MCF 10A (cell line): Measurements from ENCODE around the gene C9orf40. TPM values are rescaled to one million over a fixed set of nuclear protein-coding genes. Genes with fewer than 3 reads are reported as not detected.

Experiments
- Bru-seq: library from RNA; stranded (reverse); fragments of 400-500 nt; gene quantifications from one replicate; lab custom pipeline; 2021; lab: Mats Ljungman, UMichigan
- BruChase-seq, 2 experiments: library from RNA; stranded (reverse); fragments of 400-500 nt; gene quantifications; one replicate each; lab custom pipeline; 2021; lab: Mats Ljungman, UMichigan
- BruUV-seq: library from RNA; stranded (reverse); fragments of 400-500 nt; replicated peaks from 2 replicates; lab custom pipeline; 2021; lab: Mats Ljungman, UMichigan
- CTCF ChIA-PET: fragments of 300-600 bp; sonication (Branson Sonifier 250); formaldehyde crosslinking; extraction: SDS; loops from one replicate; lab custom pipeline; 2021; ENCODE audit warnings: antibody characterized with exemption, inconsistent platforms; lab: Yijun Ruan, JAX
- POLR2A ChIA-PET: fragments of 300-600, 350-650 bp; sonication (Branson Sonifier 250); formaldehyde crosslinking; extraction: SDS; loops from one replicate; lab custom pipeline; 2020; ENCODE audit warnings: antibody characterized with exemption, inconsistent platforms; lab: Yijun Ruan, JAX
- DNase-seq: peaks from one replicate; pipeline ENCODE4 v3.0.0-alpha.2; 2018; ENCODE audit not compliant: unreplicated experiment
- H3K27ac Mint-ChIP-seq: one replicate; pipeline ENCODE4 v1.8.0; 2022; ENCODE audit warnings: mild to moderate bottlenecking, low read depth, mixed read lengths; ENCODE audit not compliant: unreplicated experiment
- H3K27me3 Mint-ChIP-seq: one replicate; pipeline ENCODE4 v1.8.0; 2022; ENCODE audit warnings: mixed read lengths; ENCODE audit not compliant: insufficient read depth, unreplicated experiment
- H3K36me3 Mint-ChIP-seq: one replicate; pipeline ENCODE4 v1.8.0; 2022; ENCODE audit warnings: mild to moderate bottlenecking, moderate library complexity, mixed read lengths; ENCODE audit not compliant: insufficient read depth, unreplicated experiment
- H3K4me1 Mint-ChIP-seq: one replicate; pipeline ENCODE4 v1.8.0; 2022; ENCODE audit warnings: mixed read lengths; ENCODE audit not compliant: insufficient read depth, unreplicated experiment
- H3K4me3 Mint-ChIP-seq: one replicate; pipeline ENCODE4 v1.8.0; 2022; ENCODE audit warnings: mild to moderate bottlenecking, moderate library complexity, mixed read lengths; ENCODE audit not compliant: unreplicated experiment
- H3K9me3 Mint-ChIP-seq: one replicate; pipeline ENCODE4 v1.8.0; 2022; ENCODE audit warnings: mixed read lengths; ENCODE audit not compliant: unreplicated experiment
- intact Hi-C: fragments of 100-400 bp; cut with micrococcal nuclease; formaldehyde crosslinking; loops from 2 replicates; pipeline ENCODE4 v1.14.1; 2022
- long read RNA-seq: library from polyadenylated mRNA; stranded (forward); transcript quantifications from one replicate; pipeline ENCODE4 v2.0.0, GENCODE V29; 2022
- total RNA-seq: library from RNA; stranded (reverse); gene quantifications from 2 replicates; pipeline ENCODE4 v1.2.3, GENCODE V29; 2022
- TF ChIP-seq, protein P1 (sequence below): fragments of 200-600 bp; IDR thresholded peaks from one replicate; pipeline ENCODE4 v1.8.0; 2022; ENCODE audit warnings: antibody characterized with exemption, mild to moderate bottlenecking; ENCODE audit not compliant: unreplicated experiment

The C9orf40 gene
- total RNA-seq (5.6 and 5.8 TPM in 2 replicates), Bru-seq, nascent RNA (percentile 66 among the genes with signal in this experiment), BruChase-seq, experiment 1, labeled RNA remaining after a 6-hour chase (percentile 66 among the genes with signal in this experiment), BruChase-seq, experiment 2, labeled RNA remaining after a 2-hour chase (percentile 73 among the genes with signal in this experiment)
- long read RNA-seq, transcript C9orf40-201 (2 exons, 2,327 nt), result major isoform, 33 of 33 reads
- long read RNA-seq, partial matches to known transcripts, result 0 of 33 reads
- long read RNA-seq, other reads (novel, unspliced or antisense), result 0 of 33 reads

GRCh38 chr9:74952201-74953151, at the start of gene C9orf40:
Gene C9orf40, minus strand, starts transcription at chr9:74952912. Its CDS starts 301 bp downstream, at chr9:74952611.
- Mint-ChIP-seq H3K4me3 (peak within 1 kb of the TSS; percentile 88), H3K27me3 (no peaks in the 10 kb centered on the region), H3K27ac (peak within 1 kb of the TSS; percentile 92), H3K4me1 (peaks cover 9% of the 10 kb centered on the region), H3K36me3 (peaks cover 4% of the 10 kb centered on the region), H3K9me3 (no peaks in the 10 kb centered on the region)
- DNase-seq, result peak; percentile 82
- ChIA-PET POLR2A (interaction anchor here (0.6 to 2.6 kb wide), 7 partner anchors 28 to 135 kb away, joined by 3 to 17 read pairs (median 3); partner anchors contain the start of genes CARNMT1, NMRK1, OSTF1 and TRPM6), CTCF (interaction anchor here (0.6 to 8.3 kb wide), 56 partner anchors 10 to 773 kb away, joined by 3 to 170 read pairs (median 4); partner anchors contain the start of gene TRPM6)
- intact Hi-C loops, result loop anchor here (2.0 to 5.0 kb wide), 4 partner anchors 50 to 176 kb away; partner anchors contain the start of gene CARNMT1
- TF ChIP-seq, protein P1, sequence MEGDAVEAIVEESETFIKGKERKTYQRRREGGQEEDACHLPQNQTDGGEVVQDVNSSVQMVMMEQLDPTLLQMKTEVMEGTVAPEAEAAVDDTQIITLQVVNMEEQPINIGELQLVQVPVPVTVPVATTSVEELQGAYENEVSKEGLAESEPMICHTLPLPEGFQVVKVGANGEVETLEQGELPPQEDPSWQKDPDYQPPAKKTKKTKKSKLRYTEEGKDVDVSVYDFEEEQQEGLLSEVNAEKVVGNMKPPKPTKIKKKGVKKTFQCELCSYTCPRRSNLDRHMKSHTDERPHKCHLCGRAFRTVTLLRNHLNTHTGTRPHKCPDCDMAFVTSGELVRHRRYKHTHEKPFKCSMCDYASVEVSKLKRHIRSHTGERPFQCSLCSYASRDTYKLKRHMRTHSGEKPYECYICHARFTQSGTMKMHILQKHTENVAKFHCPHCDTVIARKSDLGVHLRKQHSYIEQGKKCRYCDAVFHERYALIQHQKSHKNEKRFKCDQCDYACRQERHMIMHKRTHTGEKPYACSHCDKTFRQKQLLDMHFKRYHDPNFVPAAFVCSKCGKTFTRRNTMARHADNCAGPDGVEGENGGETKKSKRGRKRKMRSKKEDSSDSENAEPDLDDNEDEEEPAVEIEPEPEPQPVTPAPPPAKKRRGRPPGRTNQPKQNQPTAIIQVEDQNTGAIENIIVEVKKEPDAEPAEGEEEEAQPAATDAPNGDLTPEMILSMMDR, result peak; percentile 69
- BruUV-seq, result no TSS peak

DNA sequence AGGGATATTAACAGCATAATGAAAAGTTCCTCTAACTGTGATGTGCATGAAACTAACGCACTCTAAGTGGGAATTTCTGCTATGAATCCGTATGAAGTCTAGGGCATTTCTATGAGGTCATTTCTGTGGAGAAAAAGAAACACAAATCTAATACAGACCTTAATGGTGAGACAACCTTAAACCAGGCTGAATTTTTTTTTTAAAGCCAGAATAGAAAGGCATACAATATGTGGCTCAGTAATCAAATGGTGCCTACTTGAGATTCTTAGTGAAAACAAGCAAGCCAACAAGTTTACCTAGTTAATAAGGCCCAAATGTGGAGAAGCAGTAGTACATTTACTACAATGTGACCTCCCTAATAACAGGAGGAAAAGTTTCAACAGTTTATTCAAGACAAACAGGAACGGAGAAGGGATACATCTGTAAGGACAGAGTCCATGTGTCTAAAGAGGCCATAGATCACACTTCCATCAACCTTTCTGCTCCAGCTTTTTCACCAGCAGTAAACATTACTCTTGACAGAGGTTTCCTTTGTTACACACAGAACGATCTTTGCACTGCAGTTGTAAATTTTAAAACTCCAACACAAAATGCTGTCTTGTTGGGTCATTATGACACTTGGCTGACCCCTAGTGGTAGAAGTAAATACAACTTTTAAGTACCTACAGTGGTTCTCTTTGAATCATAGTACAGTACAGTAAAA, 49.2 kb upstream of the C9orf40 start:
- peaks cover 29% of the 10 kb centered on the region for H3K36me3 Mint-ChIP-seq
- DNase-seq, result peak; percentile 82
- no peak overlapping the region for H3K4me3 Mint-ChIP-seq
- H3K27ac Mint-ChIP-seq, result no peak overlapping the region
- TF ChIP-seq, protein P1, result peak; percentile 68
- no peaks in the 10 kb centered on the region for H3K4me1 Mint-ChIP-seq
- no peaks in the 10 kb centered on the region for H3K9me3 Mint-ChIP-seq
- POLR2A ChIA-PET, result interaction anchor here (1.5 to 1.8 kb wide), 2 partner anchors 25 to 27 kb away, joined by 3 to 6 read pairs; no protein-coding TSS in a partner anchor
- no peaks in the 10 kb centered on the region for H3K27me3 Mint-ChIP-seq
- CTCF ChIA-PET, result interaction anchor here (0.6 to 15.1 kb wide), 23 partner anchors 9 to 315 kb away, joined by 3 to 433 read pairs (median 5); partner anchors contain the start of gene C9orf40
- no TSS peak for BruUV-seq
- intact Hi-C loops, result loop anchor here (1.0 to 5.0 kb wide), 3 partner anchors 50 to 225 kb away; partner anchors contain the start of gene C9orf40

- ChIA-PET POLR2A (interaction anchor here (0.8 kb wide), 1 partner anchor 87 kb away, joined by 3 read pairs; the partner anchor contains the start of genes NMRK1 and OSTF1), CTCF (interaction anchor here (0.7 to 15.1 kb wide), 15 partner anchors 11 to 258 kb away, joined by 3 to 433 read pairs (median 4); partner anchors contain the start of gene C9orf40)
- Mint-ChIP-seq H3K4me1 (no peaks in the 10 kb centered on the region), H3K9me3 (no peaks in the 10 kb centered on the region), H3K27me3 (no peaks in the 10 kb centered on the region), H3K36me3 (peaks cover 32% of the 10 kb centered on the region), H3K4me3 (no peak overlapping the region), H3K27ac (peak overlapping the region; percentile 28)
- BruUV-seq, result no TSS peak
- intact Hi-C loops, result loop anchor here (5.0 kb wide), 2 partner anchors 49 to 76 kb away; partner anchors contain the start of gene C9orf40
- no peak for DNase-seq
- TF ChIP-seq, protein P1, result no peak
These were observed 48.1 kb upstream of the C9orf40 start for GRCh38 chr9:75000835-75001234.
